GM18508 (cell line): ENCODE measurements around the gene FIGNL2.
"Not testable (repeated sequence)": the region's sequence is repeated elsewhere in the genome, so short reads cannot be mapped to it uniquely, and the experiment has no call there.

Experiments
- ATAC-seq: cut with Tn5 transposase; IDR thresholded peaks from one replicate; pipeline ENCODE4 v1.9.1; 2021; ENCODE audit warnings: moderate number of reproducible peaks; ENCODE audit not compliant: insufficient read depth, unreplicated experiment

FIGNL2 gene

GRCh38 chr12:51848326-51848727 is at the start of gene FIGNL2:
Gene FIGNL2 (minus strand): TSS chr12:51848718. CDS start chr12:51822413, 26,305 bp downstream.
- no peak for ATAC-seq

DNA sequence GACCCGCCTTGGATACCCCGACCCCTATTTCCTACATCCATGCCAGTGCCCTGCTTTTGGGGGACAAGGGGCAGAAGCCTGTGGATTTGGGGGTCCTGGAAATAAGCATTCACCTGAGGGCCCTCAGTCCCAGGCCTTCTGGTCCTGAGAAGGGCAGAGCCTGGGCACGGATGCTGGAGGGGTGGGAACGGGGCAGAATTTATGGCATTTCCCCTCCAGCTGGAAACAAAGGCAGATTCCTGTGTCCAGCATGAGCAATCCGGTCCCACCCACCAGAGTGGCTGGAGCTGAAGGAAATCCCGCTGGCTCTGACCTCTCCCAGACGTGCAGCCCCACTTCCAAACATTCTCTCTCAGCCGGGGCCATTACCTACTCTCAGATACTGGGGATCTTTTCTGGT is 48.7 kb upstream of the FIGNL2 start:
- no peak for ATAC-seq

DNA sequence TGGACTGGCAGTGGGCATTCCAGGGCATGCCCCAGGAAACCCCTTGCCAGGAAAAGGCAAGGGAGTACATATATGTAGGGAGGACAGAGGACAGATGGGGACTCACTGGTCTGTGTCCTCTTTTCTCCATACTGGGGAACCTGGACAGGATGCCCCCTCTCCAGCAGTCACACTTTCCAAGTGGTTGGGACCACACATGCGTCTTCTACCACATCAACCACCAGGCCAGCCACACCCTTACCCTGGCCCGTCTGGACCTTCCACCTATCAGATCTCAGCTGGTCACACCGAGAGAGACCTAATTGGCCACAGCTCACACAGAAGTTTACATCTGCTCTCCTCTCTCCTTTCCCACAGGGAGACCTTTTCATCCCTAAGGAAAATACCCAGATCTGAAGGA is 47.7 kb upstream of the FIGNL2 start:
- no peak for ATAC-seq

DNA sequence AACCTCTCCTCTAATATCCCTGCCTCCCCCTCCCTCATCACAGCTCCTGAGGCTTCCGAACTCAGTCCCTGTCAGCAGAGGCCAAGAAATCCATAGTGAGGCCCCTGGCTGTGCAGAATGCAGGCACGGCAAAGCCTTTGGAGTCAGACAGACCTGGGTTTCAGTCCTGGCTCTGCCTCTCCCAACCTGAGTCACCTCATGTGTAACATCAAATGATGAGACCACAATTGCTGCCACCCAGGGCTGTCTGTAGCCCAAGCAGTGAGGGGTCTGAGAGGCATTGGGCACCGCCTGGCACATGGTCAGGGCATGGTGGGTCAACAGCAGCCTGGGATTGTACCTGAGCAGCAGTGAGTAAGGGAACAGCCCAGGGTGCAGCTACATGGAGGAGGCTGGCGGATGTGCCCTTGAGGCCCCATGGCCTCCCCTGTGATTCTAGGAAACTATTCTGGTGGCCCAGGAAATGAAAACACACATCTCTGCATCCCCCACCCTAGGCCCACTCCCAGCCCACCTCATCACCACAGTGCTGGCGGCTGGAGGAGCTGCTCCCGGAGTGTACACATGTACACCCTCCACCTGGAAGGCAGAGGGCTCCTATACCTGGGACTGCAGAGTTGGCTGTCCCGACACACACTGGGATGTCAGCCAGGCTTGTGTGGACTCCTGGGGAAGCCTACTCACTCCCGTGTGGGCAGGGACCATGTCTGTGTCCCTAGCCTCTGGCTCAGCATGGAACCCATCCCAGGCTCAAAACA is 47.0 kb upstream of the FIGNL2 start:
- ATAC-seq, result no peak

DNA sequence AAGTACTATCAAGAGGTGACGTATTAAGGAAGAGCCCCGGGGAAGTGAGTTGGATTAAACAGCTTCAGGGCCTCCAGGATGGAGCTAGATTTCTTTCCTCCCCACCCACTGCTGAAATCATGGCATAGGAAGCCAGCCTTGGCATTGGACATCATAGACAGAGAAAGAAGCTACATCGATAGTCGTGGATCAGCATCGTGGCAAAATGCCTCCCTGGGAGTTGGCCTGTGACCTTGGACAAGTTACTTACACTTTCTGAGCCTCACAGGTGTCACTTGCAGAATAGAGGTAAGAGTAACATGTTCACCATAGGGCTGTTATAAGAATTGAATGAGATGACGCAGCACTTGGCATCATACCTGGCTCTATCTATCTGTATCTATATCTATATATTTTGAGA is 45.3 kb upstream of the FIGNL2 start:
- ATAC-seq, result no peak

- ATAC-seq, result no peak
Measured at GRCh38 chr12:51891843-51892242, 43.3 kb upstream of the FIGNL2 start.

- ATAC-seq, result no peak
Measured at GRCh38 chr12:51890511-51891171, 42.1 kb upstream of the FIGNL2 start.

GRCh38 chr12:51890133-51890464 is 41.6 kb upstream of the FIGNL2 start:
- ATAC-seq, result no peak

GRCh38 chr12:51889216-51890132 is 41.0 kb upstream of the FIGNL2 start:
- no peak for ATAC-seq

DNA sequence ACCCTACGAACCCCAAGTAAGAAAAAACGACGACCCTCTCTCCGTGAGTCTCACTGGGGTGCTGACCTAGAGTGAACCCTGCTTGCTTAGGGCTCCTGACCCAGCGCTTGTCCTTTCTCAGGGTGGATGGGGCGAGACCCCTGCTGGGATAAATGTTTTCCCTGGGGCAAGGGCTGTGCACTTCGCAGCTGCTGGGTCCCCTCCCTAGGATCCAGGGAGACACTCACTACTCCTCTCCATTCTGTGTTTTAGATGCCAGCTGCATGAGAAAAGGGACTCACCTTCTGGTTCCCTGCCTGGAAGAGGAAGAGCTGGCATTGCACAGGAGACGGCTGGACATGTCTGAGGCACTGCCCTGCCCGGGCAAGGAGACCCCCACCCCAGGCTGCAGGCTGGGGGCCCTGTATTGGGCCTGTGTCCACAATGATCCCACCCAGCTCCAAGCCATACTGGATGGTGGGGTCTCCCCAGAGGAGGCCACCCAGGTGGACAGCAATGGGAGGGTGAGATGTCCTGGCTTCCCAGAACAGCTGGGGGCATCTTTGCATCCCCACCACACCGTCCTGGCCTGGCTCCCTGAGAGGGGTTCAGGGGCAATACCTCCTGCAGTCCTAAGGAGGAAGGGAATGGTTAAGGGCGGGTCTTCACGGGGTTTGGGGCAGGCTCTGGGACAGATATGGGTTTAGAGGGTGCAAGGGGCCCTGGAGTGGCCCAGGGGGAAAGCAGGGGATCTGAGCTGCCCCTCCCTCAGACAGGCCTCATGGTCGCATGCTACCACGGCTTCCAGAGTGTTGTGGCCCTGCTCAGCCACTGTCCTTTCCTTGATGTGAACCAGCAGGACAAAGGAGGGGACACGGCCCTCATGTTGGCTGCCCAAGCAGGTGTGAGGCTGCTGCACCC is 40.0 kb upstream of the FIGNL2 start:
- no peak for ATAC-seq

- ATAC-seq, result no peak
Measured at GRCh38 chr12:51887476-51888315, 39.2 kb upstream of the FIGNL2 start, which contains the start of gene ANKRD33. Gene ANKRD33 (plus strand): TSS chr12:51888103. CDS start chr12:51888187, 84 bp downstream.

DNA sequence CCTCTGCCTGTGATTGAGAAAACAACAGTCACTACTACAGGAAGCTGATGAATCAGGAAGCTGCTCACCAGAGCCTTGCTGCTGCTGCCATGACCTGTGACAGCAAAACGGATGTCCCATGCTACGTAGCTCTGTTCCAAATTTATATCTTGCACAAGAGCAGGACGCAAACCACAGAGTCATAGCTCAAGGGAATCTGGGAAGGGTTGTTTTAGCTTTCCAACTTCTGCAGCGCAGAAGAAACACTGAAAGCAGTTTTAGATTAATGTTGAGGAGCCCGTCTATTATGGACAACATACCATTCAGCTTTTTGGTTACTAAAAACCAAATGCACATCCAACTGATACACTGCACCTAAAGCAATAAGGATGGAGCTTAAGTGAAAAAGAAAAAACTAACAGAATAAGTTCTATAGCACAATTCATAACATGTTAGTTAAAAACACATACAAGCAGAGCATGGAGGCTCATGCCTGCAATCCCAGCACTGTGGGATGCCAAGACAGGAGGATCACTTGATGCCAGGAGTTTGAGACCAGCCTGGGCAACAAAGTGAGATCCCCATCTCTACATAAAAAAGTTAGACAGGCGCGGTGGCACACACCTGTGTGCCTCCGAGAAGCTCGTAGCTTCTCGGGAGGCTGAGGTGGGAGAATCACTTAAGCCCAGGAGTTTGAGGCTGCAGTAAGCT is 37.6 kb upstream of the FIGNL2 start:
- ATAC-seq, result no peak

DNA sequence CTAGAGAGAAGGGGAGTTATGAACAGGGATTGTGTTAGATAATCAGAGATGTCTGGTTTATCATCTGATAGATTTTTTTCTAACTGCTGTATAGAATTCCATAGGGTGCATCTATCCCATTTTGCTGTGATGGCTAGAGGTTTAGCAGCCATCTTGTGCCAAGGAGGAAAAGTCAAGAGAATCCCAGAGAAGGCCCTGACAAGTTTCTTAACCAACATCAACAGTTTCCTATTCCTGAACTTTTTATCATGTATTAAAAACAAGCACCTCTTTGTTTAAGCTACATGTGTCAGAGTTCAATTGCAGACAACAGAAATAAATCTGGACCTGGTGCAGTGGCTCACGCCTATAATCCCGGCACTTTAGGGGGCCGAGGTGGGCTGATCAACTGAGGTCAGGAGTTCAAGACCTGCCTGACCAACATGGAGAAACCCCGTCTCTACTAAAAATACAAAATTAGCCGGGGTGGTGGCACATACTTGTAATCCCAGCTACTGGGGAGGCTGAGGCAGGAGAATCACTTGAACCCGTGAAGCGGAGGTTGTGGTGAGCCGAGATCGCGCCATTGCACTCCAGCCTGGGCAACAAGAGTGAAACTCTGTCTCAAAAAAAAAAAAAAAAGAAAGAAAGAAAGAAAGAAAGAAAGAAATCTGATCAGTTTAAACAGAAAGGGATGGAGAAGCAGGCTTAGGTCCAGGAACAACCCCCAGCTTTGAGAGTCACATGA is 36.9 kb upstream of the FIGNL2 start:
- not testable (repeated sequence) for ATAC-seq

DNA sequence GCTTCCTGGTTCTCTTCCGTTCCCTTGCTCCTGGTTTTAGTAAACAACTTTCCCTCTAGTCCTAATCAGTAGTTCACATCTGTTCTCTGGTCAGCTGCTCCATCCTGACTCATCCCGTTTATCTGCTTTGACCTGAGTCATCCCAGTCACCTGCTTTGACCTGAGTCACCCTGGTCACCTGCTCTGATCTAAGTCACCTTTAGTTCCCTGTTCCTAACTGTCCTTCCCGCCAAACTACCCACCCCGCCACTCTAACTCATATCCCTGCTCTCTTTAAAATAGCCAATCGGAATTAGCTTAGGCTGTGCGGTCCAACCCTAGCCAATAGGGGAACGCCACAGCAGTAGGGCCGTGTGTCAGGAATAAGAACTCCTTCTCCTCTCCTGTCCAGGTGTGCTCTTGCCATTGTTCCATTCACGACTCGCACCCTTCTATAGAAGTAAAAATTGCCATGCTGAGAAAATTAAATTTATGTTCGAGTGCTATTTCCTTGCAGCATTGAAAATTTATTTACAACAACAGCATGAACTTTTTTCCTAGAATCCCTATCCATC is 36.2 kb upstream of the FIGNL2 start:
- no peak for ATAC-seq

DNA sequence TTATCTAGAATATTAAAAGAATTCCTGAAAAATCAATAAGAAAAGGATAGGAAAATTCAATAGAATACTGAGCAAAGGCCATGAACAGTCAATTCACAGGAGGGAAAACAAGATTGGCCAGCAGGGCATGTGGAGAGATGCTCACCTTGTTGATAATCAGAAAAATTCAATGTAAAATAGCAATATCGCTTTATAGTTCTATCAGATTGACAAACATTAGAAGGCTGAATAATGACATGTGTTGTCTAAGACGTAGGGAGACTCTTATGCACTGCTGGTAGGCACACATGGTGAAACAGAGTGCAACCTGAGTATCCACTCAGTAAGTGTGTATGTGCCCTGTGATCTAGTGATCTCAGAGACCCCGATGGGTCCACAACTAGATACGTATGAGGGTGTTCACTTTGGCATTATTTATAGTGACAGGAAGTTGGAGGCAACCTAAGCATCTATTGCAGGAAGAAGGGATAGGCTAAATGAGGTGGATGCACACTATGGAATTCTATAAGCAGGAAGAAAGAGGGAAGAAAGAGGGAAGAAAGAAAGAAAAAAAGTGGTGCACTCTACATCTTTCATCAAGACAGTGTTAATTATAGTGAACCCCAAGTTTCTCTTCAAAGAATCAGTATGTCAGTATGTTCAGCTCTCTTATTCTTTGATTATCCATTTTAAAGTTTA is 35.6 kb upstream of the FIGNL2 start:
- no peak for ATAC-seq

- no peak for ATAC-seq
Measured at GRCh38 chr12:51883295-51883694, 34.8 kb upstream of the FIGNL2 start.

DNA sequence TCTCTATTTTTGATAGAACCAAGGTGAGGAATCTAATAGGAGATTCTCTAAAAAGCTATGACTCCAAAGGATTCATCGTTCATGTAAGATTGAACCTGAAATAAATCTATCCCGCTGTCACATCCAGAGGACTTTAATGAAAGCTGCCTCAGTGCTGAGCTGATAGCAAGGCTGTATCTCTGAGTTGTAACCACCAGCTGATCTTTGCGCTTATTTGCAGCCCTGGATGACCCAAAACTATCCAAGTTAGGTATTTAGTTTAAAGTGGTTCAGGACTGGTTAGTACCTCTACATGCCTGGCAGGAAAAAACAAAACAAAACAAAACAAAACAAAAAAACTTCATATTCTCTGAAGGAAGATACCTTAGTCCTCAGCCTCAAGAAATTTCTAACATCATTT is 30.6 kb upstream of the FIGNL2 start:
- ATAC-seq, result no peak
